AG10803 (cell line): ENCODE data around the gene HABP4.

Experiments used
- DNase-seq: peaks from one replicate; pipeline ENCODE4 v3.0.0; 2010; ENCODE audit warnings: low read depth
- H3K4me3 ChIP-seq: 2 replicates; pipeline ENCODE4 v1.5.1; 2011; ENCODE audit warnings: mild to moderate bottlenecking, low read length, control low read depth
- TF ChIP-seq, protein P1 (sequence below): conservative IDR thresholded peaks from 2 replicates; pipeline ENCODE4 v1.5.1; 2011; ENCODE audit warnings: mild to moderate bottlenecking, low read length, control low read depth, inconsistent platforms

Gene HABP4

DNA sequence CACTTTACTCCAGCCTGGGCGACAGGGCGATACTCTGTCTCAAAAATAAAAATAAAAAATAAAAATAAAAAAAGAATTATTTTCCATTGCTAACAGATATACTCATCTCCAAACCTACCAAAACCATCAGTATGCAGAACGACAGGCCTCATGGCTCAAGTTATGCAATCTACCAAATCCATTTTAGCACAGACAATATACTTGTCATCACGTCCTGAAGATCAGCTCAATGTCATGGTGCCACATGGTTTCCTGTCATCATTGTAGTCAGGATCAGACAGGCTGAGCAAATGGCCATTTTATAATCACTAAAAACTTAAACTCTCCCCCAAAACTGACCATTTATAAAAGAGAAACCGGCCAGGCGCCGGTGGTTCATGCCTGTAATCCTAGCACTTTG, 69.1 kb downstream of the HABP4 start:
- TF ChIP-seq, protein P1, sequence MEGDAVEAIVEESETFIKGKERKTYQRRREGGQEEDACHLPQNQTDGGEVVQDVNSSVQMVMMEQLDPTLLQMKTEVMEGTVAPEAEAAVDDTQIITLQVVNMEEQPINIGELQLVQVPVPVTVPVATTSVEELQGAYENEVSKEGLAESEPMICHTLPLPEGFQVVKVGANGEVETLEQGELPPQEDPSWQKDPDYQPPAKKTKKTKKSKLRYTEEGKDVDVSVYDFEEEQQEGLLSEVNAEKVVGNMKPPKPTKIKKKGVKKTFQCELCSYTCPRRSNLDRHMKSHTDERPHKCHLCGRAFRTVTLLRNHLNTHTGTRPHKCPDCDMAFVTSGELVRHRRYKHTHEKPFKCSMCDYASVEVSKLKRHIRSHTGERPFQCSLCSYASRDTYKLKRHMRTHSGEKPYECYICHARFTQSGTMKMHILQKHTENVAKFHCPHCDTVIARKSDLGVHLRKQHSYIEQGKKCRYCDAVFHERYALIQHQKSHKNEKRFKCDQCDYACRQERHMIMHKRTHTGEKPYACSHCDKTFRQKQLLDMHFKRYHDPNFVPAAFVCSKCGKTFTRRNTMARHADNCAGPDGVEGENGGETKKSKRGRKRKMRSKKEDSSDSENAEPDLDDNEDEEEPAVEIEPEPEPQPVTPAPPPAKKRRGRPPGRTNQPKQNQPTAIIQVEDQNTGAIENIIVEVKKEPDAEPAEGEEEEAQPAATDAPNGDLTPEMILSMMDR: no peak
- H3K4me3 ChIP-seq: no peak overlapping the region
- DNase-seq: no peak

DNA sequence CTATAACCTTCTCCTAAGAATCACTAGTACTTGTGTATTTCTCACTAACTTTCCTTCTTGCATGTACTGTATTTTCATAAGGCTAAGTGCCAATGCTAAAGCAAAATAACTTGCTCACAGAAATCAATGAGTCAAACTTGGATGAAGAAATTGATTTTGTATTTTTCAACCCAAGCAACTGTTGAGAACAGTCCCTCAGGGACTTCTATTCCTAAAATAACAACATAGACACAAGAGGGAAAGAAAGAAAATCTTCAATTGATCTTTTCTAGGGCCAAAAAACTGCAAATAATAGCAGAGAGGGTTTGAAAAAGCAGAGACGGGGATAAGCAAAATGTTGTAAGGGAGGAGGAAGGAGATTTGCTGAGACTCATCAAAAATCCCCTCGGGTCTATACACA, 69.8 kb downstream of the HABP4 start:
- TF ChIP-seq, protein P1: no peak
- peak; percentile 52 for DNase-seq
- H3K4me3 ChIP-seq: no peak overlapping the region

DNA sequence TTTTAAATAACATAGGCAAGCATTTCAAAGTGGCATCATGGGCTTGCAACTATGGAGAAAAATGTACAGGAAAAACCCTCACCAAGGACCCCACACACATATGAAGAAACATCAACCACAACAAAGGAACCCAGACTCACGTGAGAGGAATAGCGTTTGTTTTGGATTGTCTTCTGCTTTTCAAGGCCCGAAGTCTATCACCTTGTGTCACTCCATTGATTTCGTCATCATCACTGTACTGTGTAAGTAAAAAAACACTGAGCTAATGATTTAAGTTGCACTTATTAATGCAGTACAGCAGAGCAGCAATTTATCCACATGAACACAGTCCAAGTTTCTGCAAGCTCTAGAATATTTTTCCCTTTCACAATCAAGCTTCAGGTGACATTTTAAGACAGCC, 72.4 kb downstream of the HABP4 start:
- no peak overlapping the region for H3K4me3 ChIP-seq
- TF ChIP-seq, protein P1: no peak
- DNase-seq: no peak

DNA sequence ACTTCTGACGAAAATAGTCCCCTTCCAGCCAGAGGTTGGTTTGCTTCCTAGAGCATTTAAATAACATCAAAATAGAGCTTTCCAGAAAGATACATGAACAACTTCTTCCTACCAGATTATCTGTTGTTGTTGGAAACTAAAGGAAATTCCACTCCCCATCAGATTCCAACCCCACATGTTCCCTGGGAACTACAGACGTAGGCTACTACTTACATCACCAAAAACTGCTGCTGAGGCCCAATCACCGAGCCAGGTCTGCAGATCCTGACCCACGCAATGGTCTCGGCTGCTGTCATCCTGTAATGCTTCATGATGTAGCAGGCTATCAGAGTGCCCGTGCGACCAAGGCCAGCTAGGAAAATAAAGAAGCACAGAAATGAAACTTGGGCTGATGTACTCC, 73.4 kb downstream of the HABP4 start:
- peak; percentile 23 for DNase-seq
- no peak overlapping the region for H3K4me3 ChIP-seq
- TF ChIP-seq, protein P1: no peak

DNA sequence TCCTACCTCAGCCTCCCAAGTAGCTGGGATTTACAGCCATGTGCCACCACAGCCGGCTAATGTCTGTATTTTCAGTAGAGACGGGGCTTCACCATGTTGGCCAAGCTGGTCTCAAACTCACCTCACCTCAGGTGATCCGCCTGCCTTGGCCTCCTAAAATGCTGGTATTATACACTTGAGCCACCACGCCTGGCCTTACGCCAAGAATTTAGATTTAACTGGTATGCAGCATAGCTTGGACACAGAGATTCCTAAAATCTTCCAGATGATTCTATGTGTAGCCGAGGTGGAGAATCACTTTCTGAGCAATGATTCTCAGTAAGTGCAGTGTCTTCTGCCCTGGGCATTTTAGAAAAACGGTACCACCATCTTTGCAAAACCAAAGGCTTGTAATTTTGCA, 74.1 kb downstream of the HABP4 start:
- TF ChIP-seq, protein P1: no peak
- H3K4me3 ChIP-seq: no peak overlapping the region
- DNase-seq: peak; percentile 20

DNA sequence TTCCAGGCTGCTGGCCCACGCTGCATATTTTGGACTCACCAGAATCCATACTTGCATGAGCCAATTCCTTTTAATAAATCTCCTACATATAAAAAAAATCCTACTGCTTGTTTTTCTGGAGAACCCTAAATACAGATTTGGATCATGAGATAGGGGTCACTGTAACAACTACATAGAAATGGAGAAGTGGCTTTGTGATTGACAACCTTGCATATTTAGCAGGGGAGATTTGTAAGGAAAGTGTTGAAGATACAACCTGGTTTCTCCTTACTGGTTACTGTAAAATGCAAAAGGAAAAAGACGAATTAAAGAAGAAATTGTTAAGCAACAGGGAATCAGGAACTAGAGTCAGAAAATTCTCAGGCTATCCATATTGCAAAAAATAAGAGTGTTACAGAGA, 74.8 kb downstream of the HABP4 start:
- TF ChIP-seq, protein P1: no peak
- H3K4me3 ChIP-seq: no peak overlapping the region
- no peak for DNase-seq

DNA sequence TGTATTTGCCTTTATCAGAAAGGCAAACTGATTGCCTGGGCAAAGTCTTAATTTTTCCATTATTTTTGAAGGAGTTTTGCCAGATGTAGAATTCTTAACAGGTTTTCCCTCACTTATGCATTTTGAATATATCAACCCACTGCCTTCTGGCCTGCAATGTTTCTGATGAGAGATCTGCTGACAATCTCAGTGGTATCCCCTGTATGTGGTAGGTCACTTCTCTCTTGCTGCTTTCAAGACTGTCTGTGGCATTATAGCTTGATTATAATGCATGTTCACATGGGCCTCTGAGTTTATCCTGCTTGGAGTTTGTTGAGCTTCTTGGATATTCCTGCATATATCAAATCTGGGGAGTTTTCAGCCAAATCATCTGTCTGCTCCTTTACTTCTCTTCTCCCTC, 82.2 kb downstream of the HABP4 start:
- TF ChIP-seq, protein P1: no peak
- no peak overlapping the region for H3K4me3 ChIP-seq
- no peak for DNase-seq
